ENCODE results near the gene PNPLA5.

PNPLA5 gene

DNA sequence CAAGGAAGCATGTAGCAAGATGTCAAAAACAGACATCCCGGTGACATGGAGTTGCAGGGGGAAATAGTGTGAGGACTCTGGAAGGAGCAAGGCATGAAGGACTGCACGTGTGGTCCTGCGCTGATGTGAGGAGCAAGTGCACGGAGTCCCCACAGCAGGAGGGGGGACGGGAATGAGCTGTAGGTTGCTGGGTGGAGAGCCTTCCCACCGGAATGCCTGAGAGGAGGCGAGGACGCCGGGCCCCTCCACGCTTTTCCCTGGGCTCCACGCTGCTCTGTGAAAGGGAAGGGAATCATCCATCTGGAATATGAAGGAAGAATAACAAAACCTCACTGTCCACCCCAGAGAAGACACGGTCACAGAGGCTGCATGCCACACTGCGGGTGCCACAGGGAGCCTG lies 56.1 kb downstream of the PNPLA5 start:
- no peak for DNase-seq

DNA sequence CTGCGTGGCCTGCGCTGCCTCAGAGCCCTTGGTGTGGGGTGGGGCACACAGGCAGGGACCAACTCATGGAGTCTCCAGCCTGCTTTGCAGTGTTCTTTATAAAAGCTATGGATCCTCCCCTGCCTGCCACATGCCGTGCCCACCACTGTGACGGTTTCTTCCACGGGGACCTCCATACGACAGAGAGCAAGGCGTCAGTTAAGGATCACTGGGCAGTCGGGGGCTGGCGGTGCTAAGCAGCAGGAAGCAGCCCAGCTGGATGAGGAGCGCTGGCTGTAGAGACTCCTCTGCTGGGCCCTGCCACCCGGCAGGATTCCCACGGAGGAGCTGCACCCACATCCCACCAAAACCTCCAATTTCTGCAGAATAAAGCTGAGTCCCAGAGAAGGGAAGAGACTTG lies 56.6 kb downstream of the PNPLA5 start:
- DNase-seq = no peak

DNA sequence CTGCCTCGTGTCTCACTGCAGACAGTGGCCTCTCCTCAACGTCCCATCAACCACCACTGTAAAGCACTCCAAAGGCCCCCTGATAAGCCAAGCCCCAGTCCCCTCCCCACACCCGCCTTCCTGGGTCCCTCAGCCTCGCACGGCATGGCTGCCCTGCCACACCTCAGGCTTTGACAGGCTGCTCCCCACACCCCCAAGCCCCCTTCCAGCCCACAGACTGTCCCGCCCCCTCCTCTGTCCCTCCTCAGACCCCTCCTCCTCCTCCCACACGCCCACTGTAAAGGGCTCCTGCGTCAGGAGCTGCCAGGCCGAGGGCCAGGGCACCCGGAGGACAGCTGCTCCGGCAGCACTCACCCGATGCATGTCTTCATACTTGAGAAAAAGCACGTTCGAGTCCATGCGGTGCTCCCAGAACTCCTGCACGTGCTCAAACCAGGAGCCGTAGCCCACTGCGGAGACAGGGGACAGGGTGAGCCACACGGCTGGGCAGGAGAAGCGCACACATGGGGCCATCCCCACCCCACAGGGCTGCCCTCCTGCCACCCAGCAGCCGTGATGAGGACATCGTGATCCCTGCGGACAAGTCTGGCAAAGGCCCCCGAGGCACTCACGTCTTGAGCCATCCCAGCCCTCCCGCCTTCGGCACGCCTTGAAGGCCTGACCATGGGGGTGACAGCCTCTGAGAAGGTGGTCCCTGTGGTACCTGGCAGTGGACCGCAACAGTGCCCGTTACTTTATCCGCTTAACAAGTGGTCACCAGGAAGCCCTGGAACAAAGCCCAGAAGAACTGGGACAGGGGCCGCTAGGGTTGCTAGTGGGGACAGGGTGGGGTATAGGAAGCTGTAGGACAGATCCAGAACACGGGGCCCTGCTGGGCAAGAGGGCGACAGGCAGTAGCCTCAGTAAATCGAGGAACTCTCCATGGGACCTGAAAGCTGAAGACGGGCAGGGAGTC lies 58.2 kb downstream of the PNPLA5 start:
- no peak for DNase-seq

DNA sequence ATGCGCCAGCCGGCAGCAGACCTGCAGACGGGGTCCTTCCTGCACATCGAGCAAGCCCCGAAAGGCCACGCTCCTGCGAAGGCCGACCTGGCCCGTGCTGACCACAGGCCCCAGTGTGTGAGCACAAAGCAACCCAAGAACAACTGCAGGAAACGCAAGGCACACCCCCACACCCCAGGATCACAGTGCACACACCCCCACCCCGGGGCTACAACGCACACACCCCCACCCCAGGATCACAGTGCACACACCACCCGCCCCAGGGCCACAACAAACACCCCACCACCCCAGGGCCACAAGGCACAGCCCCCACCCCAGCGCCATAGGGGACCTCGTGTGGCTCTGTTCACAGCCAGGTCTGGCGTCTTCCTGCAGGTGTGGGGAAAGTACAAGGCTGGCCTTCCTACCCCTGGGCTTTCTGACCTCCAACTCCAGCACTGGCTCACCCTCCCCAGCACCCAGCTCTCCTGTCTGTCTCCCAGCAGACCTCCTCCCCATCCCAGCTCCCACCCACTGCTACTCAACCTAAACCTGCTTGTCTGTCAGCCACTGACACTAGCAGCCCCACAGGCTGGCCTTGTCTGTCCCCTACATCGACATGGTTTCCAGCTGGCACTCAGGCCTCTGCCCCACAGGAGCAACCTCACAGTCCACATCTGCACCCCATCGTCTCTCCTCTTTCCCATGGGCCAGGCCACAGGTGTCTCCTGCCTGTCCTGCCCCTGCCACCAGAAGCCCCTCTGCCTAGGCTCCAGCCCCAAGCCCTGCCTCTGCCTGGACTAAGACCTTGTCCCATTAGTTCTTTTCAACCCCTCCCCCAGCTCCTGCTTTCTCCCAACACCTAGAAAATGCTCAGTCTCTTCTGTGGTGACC lies 59.2 kb downstream of the PNPLA5 start:
- DNase-seq = no peak

DNA sequence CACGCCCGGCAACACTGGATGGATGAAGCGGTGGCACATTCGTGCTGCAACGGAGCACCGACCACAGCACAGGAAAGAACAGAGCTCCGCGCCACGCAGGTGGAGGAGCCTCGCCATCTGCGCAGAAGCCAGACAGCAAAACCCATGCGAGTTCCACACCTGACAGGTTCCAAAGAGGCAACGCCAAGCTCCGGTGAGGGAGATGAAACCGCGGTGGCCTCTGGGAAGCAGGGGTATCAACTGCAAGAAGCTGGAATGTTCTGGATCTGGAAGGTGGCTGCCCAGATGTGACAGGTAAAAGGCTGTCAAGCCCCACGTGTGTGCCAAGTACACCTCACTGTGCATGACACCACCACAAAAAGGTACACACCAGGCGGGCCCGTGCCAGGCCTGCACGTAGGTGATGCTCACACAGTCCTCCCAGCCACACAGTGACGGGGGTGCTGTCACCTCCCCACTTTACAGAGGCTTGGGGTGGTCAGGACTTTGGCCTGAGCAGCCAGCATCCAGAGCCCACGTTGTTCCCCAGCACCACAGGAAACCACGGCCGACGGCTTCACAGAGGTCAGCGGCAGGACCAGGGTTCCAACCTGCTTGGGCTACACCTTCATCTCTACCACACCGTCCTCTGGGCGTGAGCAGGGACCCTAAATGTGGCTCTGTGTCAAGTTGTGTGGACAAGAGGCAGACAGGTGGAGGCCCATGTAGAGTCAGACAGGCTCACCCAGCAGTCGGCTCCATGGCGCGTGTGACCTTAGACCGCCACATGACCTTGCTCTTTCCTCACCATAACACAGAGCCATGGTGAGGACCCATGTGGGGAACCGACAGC lies 60.0 kb downstream of the PNPLA5 start:
- no peak for DNase-seq

DNA sequence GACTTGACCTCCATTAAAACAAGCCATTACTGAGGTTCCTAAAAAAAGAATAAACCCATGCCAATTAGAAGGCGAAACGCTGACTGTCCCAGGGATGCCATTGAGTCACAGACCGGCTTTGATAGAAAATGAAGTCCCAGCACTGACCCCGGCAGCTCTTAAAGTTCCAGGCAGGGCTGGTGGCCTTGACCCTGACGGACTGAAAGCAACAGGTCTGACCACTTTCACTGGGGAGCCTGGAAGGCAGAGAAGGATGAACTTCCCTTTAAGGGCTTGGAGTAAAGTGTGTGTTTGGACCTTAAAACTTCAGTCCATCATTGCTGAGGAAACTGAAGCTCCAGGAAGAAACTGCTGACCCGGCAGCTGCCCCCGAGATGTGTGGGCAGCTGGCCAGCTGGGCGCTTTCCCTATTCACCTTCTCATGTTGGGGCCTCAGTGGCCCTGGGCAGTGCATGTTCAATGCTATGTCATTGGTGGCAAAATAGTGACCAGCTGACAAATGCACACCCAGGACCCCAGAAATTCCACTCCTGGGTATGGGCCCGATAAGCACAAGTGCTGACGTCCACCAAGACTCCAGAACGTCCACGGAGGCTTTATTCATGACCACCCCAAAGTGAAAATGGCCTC lies 60.8 kb downstream of the PNPLA5 start:
- no peak for DNase-seq

DNA sequence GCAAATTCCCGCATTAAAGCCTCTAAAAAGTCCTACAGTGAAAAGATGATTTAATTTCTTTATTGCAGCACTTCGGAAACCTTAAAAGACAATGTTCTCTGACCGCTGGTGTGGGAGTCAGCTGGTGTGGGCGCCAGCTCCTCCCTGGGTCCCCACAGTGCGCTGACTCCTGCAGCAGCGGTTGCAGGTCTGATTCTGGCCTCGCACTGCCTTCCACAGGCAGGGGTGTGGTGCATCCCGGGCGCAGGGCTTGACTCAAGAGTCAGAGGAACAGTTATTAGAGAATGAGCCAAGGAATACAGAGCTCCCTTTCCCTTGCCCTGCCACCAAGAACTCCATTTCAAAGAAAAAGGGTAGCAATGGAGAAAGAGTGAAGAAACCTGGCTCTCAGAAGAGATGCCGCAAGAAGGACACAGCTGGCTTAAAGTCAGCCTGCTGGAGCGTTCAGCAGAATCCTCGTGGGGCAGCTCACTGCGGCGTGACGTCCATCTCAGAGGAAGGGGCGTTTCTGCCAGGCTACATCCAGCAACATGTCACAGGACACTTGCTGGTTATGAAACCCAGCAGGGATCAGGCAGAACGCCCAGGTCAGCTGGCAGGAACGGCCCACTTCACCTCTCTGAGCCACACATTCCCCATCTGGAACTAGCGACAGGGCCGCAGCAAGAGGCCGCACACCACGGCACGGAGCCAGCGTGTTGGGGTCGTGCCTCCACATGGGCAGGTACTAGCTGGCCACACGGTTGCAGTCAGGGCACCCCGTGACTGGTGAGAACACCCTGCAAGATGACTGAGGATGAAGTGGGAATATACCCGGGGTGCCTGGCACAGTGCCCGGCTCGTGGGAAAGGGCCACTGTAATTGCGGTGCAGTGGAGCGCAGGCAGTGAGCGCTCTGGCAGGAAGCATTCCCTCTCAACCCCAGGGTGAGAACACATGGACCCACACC lies 61.6 kb downstream of the PNPLA5 start:
- peak in 1 of 14 donors; percentile 69 for DNase-seq
